Measurements from ENCODE around the gene NR4A1. TPM values are rescaled to one million over a fixed set of nuclear protein-coding genes. Genes with fewer than 3 reads are reported as not detected.

Gene NR4A1
- total and polyA plus RNA-seq, 2 of the 13 experiments (the other 11 are each of a cell fraction or from before 2014, with no cell fraction given) = 5.7 to 15.2 TPM

DNA sequence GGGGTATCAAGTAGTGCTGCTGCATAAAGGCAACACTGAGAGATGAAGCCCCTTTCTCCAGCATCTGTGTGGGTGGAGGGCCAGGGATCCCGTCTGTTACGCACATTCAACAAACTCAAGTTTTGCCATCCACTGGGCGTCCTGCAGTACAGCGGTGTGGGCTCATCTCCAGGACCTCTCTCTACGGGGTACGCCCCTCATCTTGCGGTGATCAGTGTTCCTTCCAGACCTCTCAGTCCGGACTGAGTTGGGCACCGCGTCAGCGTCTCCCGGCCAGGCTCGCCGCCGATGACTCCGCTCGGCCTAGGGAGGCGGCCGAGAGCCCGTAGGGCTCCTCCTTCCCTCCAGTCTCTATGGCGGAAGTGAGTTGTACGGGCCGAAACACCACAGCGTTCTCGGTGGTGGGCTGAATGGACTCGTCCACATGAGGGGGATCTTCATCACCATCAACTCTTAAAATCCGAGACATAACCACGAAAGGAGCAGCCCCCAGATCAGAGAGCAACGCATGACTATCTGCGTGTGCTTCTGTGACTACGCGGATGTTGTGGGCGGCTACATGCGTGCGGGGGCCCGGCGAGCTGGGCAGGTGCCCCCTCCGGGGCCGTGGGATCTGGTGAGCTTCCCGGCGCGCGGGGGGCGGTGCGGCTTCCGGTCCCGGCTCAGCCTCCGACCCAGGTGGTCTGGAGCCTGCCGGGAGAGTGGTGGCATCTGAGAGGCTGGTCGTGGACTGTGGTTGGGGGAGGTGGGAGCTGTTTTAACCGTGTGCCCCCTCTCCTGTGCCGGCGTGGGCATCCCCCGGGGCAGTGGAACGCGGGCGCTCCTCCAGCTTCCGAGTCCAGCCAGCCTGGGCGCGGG, 18.3 kb downstream of the NR4A1 start, which contains the start of gene ATG101 (continued):
- TF ChIP-seq MIXL1 (CRISPR knock-in tag; IDR thresholded peaks at IDR 0.05) (0 out of 2 replicates have a peak, but pooled peaks have one; percentile 11), NR2C2 (CRISPR knock-in tag; IDR thresholded peaks at IDR 0.05; ENCODE audit: borderline replicate concordance) (peak; percentile 75), ZNF615 (CRISPR knock-in tag; IDR thresholded peaks at IDR 0.05; ENCODE audit: borderline replicate concordance) (no peak), AKAP8 (CRISPR knock-in tag; IDR thresholded peaks at IDR 0.05) (no peak), SIN3A (IDR thresholded peaks at IDR 0.05; ENCODE audit: borderline replicate concordance, low read depth, low read length) (peak; percentile 70; the same call in 1 of the 2 replicates), ATAD3A (CRISPR knock-in tag; IDR thresholded peaks at IDR 0.05) (no peak), SP1 (IDR thresholded peaks at IDR 0.05) (no peak), SP1 (CRISPR knock-in tag; IDR thresholded peaks at IDR 0.05) (peak; percentile 47; the same call in 1 of the 2 replicates)
- TF ChIP-seq, protein P1, sequence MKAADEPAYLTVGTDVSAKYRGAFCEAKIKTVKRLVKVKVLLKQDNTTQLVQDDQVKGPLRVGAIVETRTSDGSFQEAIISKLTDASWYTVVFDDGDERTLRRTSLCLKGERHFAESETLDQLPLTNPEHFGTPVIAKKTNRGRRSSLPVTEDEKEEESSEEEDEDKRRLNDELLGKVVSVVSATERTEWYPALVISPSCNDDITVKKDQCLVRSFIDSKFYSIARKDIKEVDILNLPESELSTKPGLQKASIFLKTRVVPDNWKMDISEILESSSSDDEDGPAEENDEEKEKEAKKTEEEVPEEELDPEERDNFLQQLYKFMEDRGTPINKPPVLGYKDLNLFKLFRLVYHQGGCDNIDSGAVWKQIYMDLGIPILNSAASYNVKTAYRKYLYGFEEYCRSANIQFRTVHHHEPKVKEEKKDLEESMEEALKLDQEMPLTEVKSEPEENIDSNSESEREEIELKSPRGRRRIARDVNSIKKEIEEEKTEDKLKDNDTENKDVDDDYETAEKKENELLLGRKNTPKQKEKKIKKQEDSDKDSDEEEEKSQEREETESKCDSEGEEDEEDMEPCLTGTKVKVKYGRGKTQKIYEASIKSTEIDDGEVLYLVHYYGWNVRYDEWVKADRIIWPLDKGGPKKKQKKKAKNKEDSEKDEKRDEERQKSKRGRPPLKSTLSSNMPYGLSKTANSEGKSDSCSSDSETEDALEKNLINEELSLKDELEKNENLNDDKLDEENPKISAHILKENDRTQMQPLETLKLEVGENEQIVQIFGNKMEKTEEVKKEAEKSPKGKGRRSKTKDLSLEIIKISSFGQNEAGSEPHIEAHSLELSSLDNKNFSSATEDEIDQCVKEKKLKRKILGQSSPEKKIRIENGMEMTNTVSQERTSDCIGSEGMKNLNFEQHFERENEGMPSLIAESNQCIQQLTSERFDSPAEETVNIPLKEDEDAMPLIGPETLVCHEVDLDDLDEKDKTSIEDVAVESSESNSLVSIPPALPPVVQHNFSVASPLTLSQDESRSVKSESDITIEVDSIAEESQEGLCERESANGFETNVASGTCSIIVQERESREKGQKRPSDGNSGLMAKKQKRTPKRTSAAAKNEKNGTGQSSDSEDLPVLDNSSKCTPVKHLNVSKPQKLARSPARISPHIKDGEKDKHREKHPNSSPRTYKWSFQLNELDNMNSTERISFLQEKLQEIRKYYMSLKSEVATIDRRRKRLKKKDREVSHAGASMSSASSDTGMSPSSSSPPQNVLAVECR (CRISPR knock-in tag; IDR thresholded peaks at IDR 0.05; ENCODE audit: borderline replicate concordance) = peak; percentile 88; the same call in 1 of the 2 replicates
- TF ChIP-seq, protein P2, sequence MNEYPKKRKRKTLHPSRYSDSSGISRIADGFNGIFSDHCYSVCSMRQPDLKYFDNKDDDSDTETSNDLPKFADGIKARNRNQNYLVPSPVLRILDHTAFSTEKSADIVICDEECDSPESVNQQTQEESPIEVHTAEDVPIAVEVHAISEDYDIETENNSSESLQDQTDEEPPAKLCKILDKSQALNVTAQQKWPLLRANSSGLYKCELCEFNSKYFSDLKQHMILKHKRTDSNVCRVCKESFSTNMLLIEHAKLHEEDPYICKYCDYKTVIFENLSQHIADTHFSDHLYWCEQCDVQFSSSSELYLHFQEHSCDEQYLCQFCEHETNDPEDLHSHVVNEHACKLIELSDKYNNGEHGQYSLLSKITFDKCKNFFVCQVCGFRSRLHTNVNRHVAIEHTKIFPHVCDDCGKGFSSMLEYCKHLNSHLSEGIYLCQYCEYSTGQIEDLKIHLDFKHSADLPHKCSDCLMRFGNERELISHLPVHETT (CRISPR knock-in tag; conservative IDR thresholded peaks at IDR 0.05) = peak; percentile 79
- TF ChIP-seq, protein P3, sequence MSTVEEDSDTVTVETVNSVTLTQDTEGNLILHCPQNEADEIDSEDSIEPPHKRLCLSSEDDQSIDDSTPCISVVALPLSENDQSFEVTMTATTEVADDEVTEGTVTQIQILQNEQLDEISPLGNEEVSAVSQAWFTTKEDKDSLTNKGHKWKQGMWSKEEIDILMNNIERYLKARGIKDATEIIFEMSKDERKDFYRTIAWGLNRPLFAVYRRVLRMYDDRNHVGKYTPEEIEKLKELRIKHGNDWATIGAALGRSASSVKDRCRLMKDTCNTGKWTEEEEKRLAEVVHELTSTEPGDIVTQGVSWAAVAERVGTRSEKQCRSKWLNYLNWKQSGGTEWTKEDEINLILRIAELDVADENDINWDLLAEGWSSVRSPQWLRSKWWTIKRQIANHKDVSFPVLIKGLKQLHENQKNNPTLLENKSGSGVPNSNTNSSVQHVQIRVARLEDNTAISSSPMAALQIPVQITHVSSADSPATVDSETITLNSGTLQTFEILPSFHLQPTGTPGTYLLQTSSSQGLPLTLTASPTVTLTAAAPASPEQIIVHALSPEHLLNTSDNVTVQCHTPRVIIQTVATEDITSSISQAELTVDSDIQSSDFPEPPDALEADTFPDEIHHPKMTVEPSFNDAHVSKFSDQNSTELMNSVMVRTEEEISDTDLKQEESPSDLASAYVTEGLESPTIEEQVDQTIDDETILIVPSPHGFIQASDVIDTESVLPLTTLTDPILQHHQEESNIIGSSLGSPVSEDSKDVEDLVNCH (CRISPR knock-in tag; IDR thresholded peaks at IDR 0.05) = no peak
- TF ChIP-seq, protein P4, sequence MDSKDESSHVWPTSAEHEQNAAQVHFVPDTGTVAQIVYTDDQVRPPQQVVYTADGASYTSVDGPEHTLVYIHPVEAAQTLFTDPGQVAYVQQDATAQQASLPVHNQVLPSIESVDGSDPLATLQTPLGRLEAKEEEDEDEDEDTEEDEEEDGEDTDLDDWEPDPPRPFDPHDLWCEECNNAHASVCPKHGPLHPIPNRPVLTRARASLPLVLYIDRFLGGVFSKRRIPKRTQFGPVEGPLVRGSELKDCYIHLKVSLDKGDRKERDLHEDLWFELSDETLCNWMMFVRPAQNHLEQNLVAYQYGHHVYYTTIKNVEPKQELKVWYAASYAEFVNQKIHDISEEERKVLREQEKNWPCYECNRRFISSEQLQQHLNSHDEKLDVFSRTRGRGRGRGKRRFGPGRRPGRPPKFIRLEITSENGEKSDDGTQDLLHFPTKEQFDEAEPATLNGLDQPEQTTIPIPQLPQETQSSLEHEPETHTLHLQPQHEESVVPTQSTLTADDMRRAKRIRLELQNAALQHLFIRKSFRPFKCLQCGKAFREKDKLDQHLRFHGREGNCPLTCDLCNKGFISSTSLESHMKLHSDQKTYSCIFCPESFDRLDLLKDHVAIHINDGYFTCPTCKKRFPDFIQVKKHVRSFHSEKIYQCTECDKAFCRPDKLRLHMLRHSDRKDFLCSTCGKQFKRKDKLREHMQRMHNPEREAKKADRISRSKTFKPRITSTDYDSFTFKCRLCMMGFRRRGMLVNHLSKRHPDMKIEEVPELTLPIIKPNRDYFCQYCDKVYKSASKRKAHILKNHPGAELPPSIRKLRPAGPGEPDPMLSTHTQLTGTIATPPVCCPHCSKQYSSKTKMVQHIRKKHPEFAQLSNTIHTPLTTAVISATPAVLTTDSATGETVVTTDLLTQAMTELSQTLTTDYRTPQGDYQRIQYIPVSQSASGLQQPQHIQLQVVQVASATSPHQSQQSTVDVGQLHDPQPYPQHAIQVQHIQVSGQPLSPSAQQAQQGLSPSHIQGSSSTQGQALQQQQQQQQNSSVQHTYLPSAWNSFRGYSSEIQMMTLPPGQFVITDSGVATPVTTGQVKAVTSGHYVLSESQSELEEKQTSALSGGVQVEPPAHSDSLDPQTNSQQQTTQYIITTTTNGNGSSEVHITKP (CRISPR knock-in tag; IDR thresholded peaks at IDR 0.05; ENCODE audit: low read depth) = peak; percentile 100

Data from HepG2 (cell line).